CD4-positive, alpha-beta T cell treated with Interleukin-15 for 4 hours (primary cell): Measurements from ENCODE around the gene WIPF1.

Experiments
- DNase-seq: peaks from one replicate; pipeline ENCODE4 v3.0.0-alpha.2; 2020; ENCODE audit warnings: low spot score

The WIPF1 gene

DNA sequence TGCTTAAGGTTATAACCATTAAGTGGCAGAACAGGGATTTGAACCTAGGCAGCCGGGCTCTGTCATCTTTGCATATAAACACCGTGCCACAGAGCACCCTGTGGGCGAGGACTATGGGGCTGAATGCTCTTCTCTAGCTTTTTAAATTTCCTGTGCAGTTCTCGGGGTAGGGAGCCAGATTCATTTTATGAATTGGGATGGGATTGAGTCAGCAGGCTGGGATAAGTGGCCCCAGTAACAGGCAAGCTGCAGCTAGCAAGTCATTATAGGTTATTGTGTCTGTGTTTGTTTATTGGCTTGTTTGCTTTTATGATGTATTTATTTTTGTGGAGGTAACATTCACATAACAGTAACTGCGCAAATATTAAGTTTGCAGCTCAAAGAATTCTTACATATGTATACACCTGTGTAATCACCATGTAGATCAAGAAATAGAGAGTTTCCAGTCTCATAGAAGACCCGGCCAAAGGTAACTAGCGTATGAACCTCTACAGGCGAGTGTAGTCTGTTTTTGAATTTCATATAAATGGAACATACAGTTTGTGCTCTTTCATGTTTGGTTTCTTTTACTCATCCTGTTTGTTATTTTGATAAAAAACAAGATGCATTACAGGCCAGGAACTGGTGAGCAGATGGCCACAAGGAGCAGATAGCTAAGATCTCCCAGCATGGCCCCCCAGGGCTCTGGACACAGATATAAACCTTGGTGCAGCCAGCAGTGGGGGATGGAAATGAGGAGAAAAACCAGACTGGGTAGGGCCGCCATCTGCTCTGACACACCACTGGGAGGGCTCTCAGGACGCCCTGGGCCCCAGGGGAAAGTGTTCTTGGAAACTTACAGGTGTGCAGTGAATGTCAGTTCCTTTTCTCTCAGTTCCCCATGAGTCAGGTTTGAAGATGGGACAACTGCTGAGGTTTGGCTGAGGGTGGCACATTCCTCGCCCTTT lies 61.6 kb downstream of the WIPF1 start:
- DNase-seq: no peak

DNA sequence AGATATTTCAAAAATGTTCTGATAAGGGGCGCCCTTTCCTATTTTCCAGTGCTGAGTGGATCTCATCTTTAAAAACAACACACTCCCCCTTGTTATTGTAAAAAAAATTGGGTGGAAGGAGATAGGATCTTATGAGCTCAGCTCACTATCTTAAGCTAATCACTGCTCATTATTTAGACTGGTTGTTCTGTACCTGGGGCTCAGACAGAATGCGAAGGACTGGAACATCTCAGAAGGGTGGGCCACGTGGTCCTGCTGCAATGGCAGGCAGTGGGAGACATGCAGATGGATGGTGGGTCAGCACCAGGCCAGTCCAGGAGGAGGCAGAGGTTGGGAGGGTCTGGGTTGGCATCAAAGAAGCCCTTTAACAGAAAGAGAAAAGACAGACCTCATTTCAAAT lies 62.5 kb downstream of the WIPF1 start:
- DNase-seq: no peak

DNA sequence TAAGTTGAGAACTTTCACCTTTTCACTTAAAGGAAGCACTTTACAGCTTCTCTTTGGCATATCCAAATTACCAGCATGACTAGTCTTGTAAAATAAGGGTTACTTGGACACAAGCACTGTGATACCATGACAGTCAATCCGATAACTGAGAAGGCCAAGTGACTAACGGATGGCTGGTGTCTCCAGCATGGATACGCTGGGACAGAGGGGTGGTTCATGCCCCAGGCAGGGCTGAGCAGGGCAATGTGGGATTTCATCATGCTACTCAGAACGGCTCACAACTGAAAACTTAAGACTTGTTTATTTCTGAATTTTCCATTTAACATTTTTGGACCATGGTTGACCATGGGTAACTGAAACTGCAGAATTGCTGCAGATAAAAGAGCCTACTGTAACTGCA lies 67.7 kb downstream of the WIPF1 start:
- no peak for DNase-seq

DNA sequence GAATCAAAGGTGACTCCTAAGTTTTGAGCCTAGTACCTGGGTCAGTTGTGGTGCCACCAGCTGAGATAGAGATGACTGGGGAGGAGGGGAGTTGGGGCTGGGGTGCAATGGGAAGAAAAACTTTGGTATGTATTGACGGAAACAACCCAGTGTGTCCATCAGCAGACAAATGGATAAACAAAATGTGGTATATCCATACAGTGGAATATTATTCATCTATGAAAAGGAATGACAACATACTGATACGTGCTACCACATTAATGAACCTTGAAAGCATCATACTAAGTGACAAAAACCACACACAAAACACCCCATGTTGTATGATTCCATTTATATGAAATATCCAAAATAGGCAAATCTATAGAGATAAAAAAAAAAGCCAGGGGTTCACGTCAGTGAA lies 69.6 kb downstream of the WIPF1 start:
- no peak for DNase-seq

DNA sequence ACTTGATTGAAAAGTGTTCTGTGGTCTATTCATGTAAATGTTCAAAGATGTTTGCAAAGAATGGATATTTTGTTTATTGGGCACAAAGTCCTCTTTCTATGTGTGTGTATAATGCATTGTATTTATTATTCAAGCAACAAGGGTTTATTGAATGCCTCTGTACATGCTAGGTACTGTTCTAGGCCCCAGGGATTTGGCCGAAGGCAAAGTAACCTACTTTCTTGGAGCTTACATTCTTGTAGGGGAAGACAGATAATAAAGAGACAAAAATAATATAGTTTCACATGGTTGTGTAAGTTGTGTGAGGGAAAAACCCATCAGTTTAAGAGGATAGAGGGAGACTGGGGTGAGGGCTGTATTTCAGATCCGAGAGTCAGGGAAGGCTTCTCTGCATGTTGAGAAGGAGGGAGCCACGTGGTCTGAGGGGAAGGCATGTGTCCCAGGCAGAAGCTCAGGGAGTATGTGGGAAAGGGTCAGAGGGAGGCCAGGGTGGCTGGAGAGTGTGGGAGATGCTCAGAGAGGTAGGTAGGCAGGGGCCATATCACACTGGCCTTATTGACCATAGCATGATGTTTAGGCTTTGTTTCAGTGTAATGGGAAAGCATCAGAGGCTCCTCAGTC lies 70.4 kb downstream of the WIPF1 start:
- no peak for DNase-seq

DNA sequence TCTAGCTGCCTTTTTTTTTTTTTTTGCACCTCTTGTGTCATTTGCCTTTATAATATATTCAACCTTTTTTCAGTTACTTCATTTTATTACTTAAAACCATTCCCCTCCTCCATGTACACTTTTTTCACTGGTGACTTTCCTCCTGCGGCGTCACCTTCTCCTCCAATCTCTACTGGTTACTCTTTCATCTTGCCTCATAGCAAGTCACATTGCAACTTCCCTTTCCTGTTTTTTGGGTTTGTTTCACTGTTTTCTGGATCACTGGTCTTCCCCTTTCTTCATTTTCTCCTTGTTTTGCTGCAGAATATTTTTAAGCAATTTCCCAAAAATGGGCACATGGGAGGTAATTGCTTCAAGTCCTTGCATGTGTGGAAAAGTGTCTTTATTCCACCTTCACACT lies 73.1 kb downstream of the WIPF1 start:
- DNase-seq: no peak

DNA sequence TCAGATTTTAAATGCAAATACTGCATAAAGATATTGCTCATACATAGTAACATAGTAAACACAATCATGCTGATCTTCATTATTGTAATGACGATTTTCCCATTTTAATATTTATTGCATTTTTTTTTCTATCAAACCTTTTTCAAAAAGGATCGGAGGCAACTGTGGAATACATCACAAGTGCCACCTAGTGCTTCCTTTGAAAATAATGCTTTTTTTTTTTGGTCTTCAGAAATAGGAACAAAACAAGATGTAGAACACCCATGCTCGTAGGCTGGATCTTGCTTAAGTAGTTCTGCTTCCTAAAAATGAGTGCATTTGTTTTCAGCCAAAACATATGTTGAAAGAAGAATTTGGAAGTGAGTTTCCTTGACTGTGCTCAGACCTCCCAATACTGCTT lies 75.1 kb downstream of the WIPF1 start:
- DNase-seq: peak; percentile 1

DNA sequence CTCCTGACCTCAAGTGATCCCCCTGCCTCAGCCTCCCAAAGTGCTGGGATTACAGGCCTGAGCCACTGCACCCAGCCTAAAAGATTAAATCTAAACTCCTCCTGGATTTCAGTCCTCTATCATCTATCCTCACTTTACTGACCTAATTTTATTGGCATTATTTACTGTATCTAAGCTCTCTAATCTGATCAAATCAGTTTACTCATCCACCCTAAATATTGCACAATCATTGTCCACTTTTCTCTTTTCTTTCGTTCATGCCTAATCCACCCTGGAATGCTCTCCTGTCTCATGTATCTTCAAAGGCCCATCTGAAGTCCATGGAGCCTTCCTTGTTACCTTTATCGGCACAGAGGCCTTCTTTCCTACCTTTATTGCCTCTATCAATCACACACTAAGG lies 79.2 kb downstream of the WIPF1 start:
- no peak for DNase-seq

DNA sequence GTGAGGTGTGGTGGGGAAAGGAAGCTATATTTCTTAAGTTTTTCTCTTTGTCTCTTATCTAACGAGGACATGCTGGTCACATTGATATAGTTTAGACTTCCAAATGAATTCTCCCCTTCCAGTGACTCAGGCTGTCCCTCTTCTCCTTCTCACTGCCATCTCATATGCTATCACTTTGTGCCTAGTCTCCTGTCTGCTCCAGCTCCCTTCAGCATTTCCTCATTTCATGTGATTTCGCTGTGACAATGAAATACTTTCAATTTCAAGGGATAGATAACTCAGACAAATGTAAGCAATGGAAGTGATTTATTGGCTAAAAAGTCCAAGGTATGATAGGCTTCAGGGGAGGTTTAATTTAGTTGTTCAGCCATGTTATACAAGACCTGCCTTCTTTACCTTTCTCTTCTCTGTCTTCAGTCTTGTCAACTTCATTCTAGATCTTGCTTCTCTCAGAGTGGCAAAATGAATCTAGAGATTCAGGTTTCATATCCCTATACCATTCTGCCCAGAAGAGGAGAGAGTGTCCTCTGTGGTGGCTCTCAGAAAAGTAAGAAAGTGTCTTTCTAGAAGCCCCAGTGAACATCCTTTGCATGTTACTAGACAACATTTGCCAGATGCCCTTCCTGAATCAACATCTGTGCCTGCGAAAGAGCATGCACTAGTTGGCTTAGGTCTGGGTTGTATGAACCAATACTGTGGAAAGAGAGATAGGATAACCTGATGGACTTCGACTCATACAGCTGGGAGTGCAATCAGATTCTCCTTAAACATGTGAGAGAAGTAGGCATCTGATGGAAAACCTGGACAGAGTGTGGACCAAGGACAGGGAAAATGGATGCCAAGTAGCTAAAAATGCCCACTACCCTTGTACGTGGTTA lies 80.9 kb downstream of the WIPF1 start:
- no peak for DNase-seq

DNA sequence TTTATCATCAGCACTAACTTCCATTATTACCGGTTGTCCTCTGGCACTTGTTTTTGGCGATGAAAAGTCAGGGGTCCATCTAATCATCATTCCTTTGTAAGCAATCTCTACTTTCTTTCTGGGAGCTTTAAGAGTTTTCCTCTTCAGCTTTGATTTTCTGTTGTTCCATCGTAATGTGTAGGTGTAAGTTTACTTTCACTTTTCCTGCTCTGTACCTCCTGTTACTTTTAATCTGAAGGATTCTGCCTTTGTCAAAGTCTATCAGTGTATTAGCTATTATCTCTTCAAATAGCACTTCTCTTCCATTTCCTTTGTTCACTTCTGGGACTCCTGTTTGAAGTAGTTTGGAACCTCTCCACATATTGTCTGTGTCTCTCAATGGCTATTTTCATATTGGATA lies 85.3 kb downstream of the WIPF1 start:
- no peak for DNase-seq

DNA sequence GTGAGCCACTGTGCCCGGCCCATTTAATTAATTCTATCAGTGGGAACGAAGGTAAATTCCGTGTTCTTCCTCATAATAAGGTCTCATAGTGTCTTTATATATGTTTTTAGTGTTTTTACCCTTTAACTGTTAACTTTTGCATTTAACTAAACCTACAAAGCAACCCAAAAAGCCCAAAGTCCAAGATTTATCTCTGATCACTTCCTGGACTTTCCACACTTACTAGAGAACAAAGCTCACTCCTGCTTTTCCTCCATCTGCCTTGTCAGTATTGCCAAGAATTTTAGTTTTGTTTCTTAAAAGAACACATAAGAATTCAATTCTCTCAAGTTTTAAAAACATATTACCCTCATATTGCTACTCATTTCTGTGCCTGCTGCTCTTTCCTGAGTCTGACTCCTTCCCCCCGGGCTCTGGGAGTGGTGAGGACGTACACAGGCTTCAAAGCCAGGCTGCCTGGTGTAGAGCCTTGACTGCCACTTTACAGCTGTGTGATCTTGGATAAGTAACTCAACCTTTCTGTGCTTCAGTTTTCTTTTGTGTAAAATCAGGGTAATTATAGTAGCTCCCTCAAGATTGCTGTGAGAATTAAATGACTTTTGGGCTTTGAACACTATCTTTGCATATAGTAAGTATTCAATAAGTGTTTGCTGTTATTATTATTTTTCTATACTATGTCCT lies 85.9 kb downstream of the WIPF1 start:
- no peak for DNase-seq

DNA sequence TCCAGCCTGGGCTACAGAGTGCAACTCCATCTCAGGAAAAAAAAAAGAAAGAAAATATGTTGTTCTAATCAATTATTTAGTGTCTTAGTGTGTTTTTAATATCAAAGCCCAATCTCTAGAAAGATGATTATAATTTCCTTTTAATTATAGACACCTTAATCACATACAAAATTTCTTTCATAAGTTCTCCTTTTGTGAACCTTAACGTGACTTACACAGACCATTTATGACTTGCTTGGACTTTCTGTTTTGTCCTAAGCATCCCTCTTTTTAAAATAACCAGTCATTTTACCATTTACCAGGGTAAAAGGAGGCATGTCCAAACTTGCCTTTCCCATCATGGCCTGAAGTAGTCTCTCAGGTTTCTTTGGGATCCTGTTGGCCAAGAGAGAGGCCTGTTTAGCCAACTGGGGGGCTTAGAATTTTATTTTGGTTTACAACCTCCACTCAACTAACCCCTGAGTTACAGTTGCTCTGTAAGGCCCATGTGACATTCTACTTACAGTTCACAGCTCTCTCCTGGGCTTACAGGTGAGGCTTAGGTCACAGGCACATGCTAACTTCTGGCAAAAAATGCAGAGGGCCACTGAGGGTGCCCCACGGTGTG lies 86.9 kb downstream of the WIPF1 start:
- no peak for DNase-seq
